ENCODE results near the gene IGDCC3. TPM values are rescaled to one million over a fixed set of nuclear protein-coding genes. Genes with fewer than 3 reads are reported as not detected.
"Not testable (repeated sequence)": the region's sequence is repeated elsewhere in the genome, so short reads cannot be mapped to it uniquely, and the experiment has no call there.

IGDCC3 gene
- total RNA-seq, 2 donors from 2014 or later, result not detected

DNA sequence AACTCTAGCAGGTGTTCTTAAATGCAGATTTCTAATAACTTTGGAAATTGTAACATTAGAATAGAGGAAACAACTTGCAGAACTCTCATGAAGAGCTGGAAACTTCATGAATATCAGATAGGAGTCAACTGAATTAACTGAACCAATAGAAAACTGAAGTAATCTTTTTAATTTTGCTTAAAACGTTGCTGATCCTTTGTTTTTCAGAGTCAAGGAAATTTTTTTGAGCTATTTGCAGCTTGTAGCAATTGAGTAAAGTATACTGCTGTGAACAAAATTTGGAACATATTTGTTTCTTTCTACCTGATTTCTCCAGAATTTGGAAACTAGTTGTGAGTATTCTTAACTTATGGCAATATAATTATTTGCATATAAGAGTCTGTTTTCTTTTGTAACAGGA, 25.8 kb downstream of the IGDCC3 start:
- Mint-ChIP-seq H3K27me3 (ENCODE audit: low read depth) (peaks cover 33% of the 10 kb centered on the region), H3K36me3 (ENCODE audit: insufficient read depth in 2 of 2) (peaks cover 5 to 22% of the 10 kb centered on the region in 2 donors)
- not testable (repeated sequence) for H3K4me1 Mint-ChIP-seq (ENCODE audit: low read depth); DNase-seq; H3K4me3 Mint-ChIP-seq; H3K27ac Mint-ChIP-seq; H3K9me3 Mint-ChIP-seq; ATAC-seq (replicated peaks in 1 of 2)

DNA sequence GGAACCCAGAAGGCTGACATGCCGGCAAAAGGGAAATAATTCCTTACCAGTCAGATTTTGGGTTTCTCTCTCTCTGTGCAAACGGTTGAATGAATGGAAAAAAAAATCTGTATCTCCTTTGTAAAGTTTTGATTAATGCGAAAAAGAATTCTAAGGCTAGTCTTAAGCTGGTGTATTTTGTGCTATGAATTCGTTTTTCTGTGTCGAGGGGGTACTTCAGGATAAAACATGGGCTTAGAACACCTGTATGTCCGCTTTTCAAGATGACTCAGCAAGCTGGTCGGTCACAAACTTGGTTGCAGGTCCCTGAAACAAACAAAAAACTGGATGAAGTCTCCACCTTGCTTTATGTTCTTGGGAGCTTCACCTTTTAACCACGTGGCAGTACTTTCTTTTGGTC, 28.5 kb downstream of the IGDCC3 start:
- ATAC-seq (replicated peaks in 1 of 2) (no peak), DNase-seq (no peak)
- Mint-ChIP-seq H3K4me1 (ENCODE audit: low read depth) (no peaks in the 10 kb centered on the region), H3K36me3 (ENCODE audit: insufficient read depth in 2 of 2) (peaks cover 1 to 15% of the 10 kb centered on the region in 2 donors), H3K9me3 (peaks cover 2 to 5% of the 10 kb centered on the region in 2 donors), H3K4me3 (no peak overlapping the region), H3K27me3 (ENCODE audit: low read depth) (peaks cover 19% of the 10 kb centered on the region), H3K27ac (no peak overlapping the region)

DNA sequence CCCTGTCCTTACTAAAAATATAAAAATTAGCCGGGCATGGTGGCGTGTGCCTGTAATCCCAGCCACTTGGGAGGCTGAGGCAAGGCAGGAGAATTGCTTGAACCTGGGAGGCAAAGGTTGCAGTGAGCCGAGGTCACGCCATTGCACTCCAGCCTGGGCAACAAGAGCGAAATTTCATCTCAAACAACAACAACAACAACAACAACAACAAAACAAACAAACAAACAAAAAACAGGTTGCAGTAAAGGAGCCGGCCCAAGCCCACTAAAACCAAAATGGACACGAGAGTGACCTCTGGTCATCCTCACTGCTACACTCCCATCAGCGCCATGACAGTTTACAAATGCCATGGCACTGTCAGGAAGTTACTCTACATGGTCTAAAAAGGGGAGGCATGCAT, 30.0 kb downstream of the IGDCC3 start:
- not testable (repeated sequence) for DNase-seq; H3K9me3 Mint-ChIP-seq; H3K4me3 Mint-ChIP-seq; H3K4me1 Mint-ChIP-seq (ENCODE audit: low read depth); H3K27me3 Mint-ChIP-seq (ENCODE audit: low read depth); H3K36me3 Mint-ChIP-seq (ENCODE audit: insufficient read depth in 2 of 2); H3K27ac Mint-ChIP-seq; ATAC-seq (replicated peaks in 1 of 2)

DNA sequence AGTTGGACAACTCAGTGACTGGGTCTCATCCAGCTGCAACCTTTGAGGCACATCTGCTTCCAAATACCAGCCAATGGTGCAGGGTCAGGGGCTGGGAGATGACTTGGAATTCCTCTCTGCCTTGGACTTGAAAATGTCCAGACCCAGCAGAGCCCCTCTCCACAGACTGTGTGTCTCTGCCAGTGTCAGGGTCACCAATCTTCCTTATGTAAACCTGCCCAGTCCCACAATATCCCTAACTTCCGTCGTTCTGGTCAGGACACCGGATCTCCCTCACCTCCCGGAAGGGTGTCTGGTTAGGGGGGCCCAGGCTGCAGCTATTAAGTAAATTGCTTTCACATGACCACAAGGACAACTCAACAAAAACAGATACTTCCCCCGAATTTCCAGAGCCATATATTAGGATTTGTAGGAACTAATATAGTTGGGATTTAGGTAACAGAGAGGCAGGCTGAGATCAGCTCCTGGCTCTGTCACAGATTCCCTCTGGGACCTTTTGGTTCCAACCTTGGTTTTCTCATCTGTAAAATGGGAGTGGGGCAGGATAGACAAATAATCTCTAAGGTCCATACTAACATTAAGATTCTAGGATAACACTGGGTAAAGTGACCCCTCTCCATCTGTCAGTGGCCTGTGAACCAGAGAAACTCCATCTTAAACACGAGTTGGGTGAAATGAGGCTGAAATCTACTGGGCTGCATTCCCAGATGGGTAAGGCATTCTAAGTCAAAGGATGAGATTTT, 30.8 kb downstream of the IGDCC3 start:
- ATAC-seq (replicated peaks in 1 of 2), result no peak
- no peaks in the 10 kb centered on the region for H3K9me3 Mint-ChIP-seq
- H3K4me1 Mint-ChIP-seq (ENCODE audit: low read depth), result no peaks in the 10 kb centered on the region
- no peak for DNase-seq
- H3K27ac Mint-ChIP-seq, result no peak overlapping the region
- peaks cover 0 to 7% of the 10 kb centered on the region in 2 donors for H3K36me3 Mint-ChIP-seq (ENCODE audit: insufficient read depth in 2 of 2)
- no peaks in the 10 kb centered on the region for H3K27me3 Mint-ChIP-seq (ENCODE audit: low read depth)
- no peak overlapping the region for H3K4me3 Mint-ChIP-seq

DNA sequence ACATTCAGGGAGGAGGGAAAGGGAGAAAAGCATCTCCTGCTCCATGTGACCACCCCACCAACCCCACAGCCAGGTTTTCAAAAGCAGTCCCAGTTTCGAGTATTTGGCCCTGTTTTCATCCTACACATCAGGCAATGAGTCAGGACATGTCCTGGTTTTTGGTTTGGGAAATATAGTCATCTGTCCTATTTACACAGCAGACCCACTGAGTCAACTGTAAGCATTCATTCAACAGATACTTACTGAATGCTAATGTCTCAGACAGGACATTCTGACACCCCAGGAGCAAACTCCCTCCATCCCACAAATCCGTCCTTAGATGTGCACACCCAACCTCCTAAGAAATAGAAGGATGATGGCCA, 32.9 kb downstream of the IGDCC3 start:
- Mint-ChIP-seq H3K27me3 (ENCODE audit: low read depth) (peaks cover 6% of the 10 kb centered on the region), H3K36me3 (ENCODE audit: insufficient read depth in 2 of 2) (no peaks in the 10 kb centered on the region), H3K9me3 (no peaks in the 10 kb centered on the region), H3K4me3 (no peak overlapping the region), H3K4me1 (ENCODE audit: low read depth) (no peaks in the 10 kb centered on the region), H3K27ac (no peak overlapping the region)
- ATAC-seq (replicated peaks in 1 of 2) (no peak), DNase-seq (no peak)

DNA sequence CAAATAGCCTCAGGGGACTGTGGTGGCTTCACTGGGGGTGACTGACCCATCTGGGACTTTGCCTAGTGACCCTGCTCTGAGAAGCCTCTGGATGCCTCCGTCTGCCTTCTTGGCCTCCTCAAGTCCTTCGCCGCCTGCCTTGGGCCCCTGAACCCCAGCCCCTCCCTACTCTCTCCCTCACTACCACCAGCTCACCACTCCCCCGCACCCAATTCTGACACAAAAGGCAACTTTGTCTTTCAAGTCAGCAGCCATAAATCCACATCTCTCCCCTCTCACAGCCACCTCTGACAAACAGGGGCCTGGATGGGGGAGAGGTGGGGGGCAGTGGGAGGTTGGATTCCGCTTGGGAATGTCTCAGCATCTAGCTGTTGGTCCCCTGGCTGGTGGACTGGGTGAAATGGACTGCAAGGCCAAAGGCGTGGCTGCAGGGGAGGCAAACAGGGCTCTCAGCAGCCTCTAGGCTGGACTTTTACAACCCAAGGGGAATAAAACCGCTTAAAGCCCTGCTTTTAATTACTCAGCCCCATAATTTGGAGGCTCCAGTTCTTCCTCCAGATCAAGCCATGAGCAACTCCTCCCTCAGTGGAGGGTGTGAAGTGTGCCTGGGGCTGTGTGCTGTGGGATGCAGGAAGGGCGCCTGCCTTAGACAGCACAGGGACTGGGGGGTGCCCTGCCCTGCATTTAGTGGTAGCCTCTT, 33.4 kb downstream of the IGDCC3 start:
- Mint-ChIP-seq H3K36me3 (ENCODE audit: insufficient read depth in 2 of 2) (no peaks in the 10 kb centered on the region), H3K4me3 (no peak overlapping the region), H3K27ac (no peak overlapping the region), H3K4me1 (ENCODE audit: low read depth) (no peaks in the 10 kb centered on the region), H3K27me3 (ENCODE audit: low read depth) (peaks cover 11% of the 10 kb centered on the region), H3K9me3 (no peaks in the 10 kb centered on the region)
- ATAC-seq (replicated peaks in 1 of 2) (no peak), DNase-seq (no peak)

DNA sequence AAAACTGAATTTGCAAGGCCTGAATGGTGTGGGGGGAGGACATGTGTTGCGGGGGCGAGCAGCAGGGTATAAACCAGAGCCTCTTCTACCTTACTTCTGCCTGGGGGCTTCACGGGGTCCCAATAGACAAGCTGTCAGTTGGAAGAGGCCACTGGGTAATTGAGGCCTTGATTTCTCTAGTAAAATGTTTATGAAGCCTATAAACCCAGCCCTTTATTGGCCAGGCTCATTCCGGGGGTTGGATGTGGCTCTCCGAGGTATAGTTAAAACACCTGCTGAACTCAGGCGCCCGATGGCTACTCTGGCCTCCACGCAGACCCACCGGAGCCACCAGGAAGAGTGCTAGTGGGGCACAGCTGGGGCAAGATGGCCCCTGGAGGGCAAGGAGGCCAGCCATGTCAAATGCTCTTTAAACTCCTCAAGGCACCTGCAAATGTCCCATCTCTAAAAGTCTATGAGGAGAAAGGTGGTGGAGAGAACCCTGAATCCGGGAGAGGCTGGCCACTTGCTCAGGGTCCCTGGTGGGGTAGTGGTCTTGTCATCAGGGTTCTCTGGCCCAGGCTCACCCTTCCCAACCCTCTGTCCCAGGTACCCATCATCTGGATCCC, 34.3 kb downstream of the IGDCC3 start:
- H3K27me3 Mint-ChIP-seq (ENCODE audit: low read depth), result peaks cover 11% of the 10 kb centered on the region
- no peak overlapping the region for H3K4me3 Mint-ChIP-seq
- no peak overlapping the region for H3K27ac Mint-ChIP-seq
- H3K36me3 Mint-ChIP-seq (ENCODE audit: insufficient read depth in 2 of 2), result no peaks in the 10 kb centered on the region
- ATAC-seq (replicated peaks in 1 of 2), result no peak
- no peaks in the 10 kb centered on the region for H3K9me3 Mint-ChIP-seq
- DNase-seq, result no peak
- H3K4me1 Mint-ChIP-seq (ENCODE audit: low read depth), result no peaks in the 10 kb centered on the region

DNA sequence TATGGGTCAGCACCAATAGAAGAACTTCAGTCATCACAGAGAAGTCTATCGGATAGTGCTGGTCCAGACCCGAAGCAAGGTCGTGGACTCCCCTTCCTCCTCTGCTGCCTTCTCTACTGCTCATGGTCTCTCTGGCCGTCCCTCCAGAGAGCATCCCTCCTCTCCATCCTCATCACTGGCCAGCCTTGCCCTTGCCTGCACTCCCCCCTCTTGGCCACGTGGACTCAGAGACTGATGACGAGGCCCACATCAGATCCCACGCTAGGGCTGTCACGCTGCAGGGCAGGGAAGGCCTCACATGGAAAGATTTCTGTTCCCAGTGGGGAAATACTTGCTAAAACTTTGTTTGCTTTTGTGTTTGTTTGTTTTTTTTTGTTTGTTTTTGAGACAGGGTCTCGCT, 35.3 kb downstream of the IGDCC3 start:
- no peaks in the 10 kb centered on the region for H3K9me3 Mint-ChIP-seq
- H3K4me1 Mint-ChIP-seq (ENCODE audit: low read depth), result no peaks in the 10 kb centered on the region
- DNase-seq, result no peak
- H3K4me3 Mint-ChIP-seq, result no peak overlapping the region
- H3K27me3 Mint-ChIP-seq (ENCODE audit: low read depth), result peaks cover 11% of the 10 kb centered on the region
- no peak for ATAC-seq (replicated peaks in 1 of 2)
- no peaks in the 10 kb centered on the region for H3K36me3 Mint-ChIP-seq (ENCODE audit: insufficient read depth in 2 of 2)
- no peak overlapping the region for H3K27ac Mint-ChIP-seq

DNA sequence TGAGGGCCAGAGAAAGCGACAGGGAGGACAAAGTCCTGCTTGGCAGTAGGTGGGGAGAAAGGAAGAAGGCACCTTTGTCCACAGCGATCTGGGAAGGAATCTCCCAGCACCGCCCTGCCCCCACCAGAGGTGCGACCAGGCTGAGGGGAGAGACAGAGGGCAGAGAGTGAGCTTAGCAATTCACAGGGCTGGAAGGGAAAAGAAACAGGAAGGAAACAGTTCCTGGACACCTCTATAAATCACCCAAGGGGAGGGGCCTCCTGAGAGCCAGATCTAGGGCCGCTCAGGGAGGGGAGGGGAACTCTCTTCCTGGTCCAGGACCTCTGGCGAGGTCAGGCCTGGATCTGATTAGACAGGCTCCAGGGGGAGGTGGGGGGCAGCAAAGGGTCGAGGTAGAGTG, 37.9 kb downstream of the IGDCC3 start:
- Mint-ChIP-seq H3K27me3 (ENCODE audit: low read depth) (peaks cover 11% of the 10 kb centered on the region), H3K4me1 (ENCODE audit: low read depth) (no peaks in the 10 kb centered on the region), H3K4me3 (no peak overlapping the region), H3K27ac (no peak overlapping the region), H3K36me3 (ENCODE audit: insufficient read depth in 2 of 2) (no peaks in the 10 kb centered on the region), H3K9me3 (no peaks in the 10 kb centered on the region)
- ATAC-seq (replicated peaks in 1 of 2) (no peak), DNase-seq (no peak)

DNA sequence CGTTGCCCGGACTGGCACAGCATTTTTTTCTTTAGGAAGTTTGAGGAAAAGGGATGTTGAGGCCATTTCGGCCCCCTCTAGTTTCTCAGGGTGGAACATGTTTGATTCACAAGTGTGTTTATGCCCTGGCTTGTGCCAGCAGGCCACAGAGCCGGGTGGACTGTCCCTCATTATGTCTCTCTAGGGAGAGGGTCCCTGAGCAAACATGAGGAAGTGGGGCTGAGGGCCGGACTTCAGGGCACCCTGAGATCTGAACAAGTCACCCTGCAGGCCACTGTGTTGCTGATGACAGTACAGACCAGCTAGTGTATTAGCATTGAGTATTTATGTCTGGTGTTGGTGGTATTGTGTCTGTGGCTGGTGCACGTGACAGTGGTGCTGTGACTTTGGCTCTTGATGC, 38.4 kb downstream of the IGDCC3 start:
- Mint-ChIP-seq H3K27ac (no peak overlapping the region), H3K36me3 (ENCODE audit: insufficient read depth in 2 of 2) (no peaks in the 10 kb centered on the region), H3K9me3 (no peaks in the 10 kb centered on the region), H3K4me1 (ENCODE audit: low read depth) (no peaks in the 10 kb centered on the region), H3K27me3 (ENCODE audit: low read depth) (peaks cover 11% of the 10 kb centered on the region), H3K4me3 (no peak overlapping the region)
- ATAC-seq (replicated peaks in 1 of 2) (no peak), DNase-seq (no peak)

DNA sequence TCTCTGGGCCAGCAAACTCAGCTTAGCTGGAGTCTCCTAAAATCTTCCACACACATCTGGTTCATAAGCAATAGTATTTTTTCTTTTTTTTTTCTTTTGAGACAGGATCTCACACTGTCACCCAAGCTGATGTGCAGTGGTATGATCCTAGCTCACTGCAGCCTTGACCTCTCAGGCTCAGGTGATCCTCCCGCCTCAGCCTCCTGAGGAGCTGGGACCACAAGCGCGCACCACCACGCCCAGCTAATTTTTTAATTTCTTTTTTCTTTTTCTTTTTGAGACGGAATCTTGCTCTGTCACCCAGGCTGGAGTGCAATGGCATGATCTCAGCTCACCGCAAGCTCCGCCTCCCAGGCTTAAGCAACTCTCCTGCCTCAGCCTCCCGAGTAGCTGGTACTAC, 39.0 kb downstream of the IGDCC3 start:
- H3K9me3 Mint-ChIP-seq, result no peaks in the 10 kb centered on the region
- DNase-seq, result no peak
- no peak for ATAC-seq (replicated peaks in 1 of 2)
- H3K27me3 Mint-ChIP-seq (ENCODE audit: low read depth), result peaks cover 11% of the 10 kb centered on the region
- H3K4me3 Mint-ChIP-seq, result no peak overlapping the region
- no peaks in the 10 kb centered on the region for H3K36me3 Mint-ChIP-seq (ENCODE audit: insufficient read depth in 2 of 2)
- H3K4me1 Mint-ChIP-seq (ENCODE audit: low read depth), result no peaks in the 10 kb centered on the region
- no peak overlapping the region for H3K27ac Mint-ChIP-seq

DNA sequence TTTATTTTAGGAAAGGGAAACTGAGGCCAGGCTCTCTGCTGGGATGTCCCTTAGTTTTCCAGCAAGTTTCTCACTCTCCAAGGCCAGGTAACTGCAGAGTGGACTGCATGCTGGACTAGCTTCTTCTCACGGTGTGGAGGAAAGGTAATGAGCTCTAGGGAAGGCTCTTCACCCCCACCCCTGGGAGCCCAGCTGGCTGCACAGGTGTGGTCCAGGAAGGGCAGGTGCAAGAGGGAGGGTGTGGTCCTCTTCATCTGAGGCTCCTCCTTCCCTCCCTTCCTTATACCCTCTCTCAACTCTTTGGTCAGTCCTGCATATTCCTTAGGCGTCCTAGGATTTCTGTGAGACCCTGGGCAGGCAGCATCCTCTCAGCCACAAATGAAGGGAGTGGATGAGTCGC, 39.4 kb downstream of the IGDCC3 start:
- no peak overlapping the region for H3K27ac Mint-ChIP-seq
- DNase-seq, result no peak
- H3K4me3 Mint-ChIP-seq, result no peak overlapping the region
- no peaks in the 10 kb centered on the region for H3K4me1 Mint-ChIP-seq (ENCODE audit: low read depth)
- ATAC-seq (replicated peaks in 1 of 2), result no peak
- no peaks in the 10 kb centered on the region for H3K36me3 Mint-ChIP-seq (ENCODE audit: insufficient read depth in 2 of 2)
- H3K9me3 Mint-ChIP-seq, result no peaks in the 10 kb centered on the region
- H3K27me3 Mint-ChIP-seq (ENCODE audit: low read depth), result peaks cover 11% of the 10 kb centered on the region

DNA sequence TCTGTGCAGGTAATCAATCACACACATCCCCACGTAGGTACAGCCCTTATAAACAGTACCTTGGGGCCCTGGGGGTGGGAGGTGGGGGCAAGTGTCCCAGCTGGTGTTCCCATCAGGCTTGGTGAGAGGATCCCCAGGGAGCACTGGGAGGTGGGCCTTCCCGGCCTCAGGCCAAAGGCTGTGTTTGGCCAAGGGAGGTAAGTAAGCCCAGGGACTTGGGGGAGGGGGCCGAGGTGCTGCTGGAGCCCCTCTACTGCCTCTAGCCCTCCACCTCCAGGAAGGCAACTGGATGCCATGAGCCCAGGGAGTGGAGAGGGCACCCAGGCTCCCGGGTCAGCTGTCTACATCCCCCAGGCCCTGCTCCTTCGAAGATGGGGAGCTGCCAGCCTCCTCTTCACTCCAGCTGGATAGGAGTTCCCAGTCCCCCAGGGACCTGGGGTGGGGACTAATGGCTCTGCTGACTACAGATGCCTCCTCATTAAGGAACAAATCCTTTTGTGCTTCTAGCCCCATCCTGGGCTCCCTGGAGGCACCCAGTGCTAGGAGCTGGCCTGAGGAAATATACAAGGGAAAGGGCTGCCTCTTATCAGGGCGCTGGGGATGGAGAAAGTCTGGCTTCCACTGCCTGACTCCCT, 40.2 kb downstream of the IGDCC3 start:
- Mint-ChIP-seq H3K4me3 (no peak overlapping the region), H3K36me3 (ENCODE audit: insufficient read depth in 2 of 2) (no peaks in the 10 kb centered on the region), H3K9me3 (no peaks in the 10 kb centered on the region), H3K27ac (no peak overlapping the region), H3K27me3 (ENCODE audit: low read depth) (peaks cover 11% of the 10 kb centered on the region), H3K4me1 (ENCODE audit: low read depth) (no peaks in the 10 kb centered on the region)
- ATAC-seq (replicated peaks in 1 of 2), result no peak
- DNase-seq, result no peak
